Measurements from ENCODE around the gene ZSWIM9.
"Not testable (repeated sequence)": the region's sequence is repeated elsewhere in the genome, so short reads cannot be mapped to it uniquely, and the experiment has no call there.

ZSWIM9 gene

GRCh38 chr19:48206397-48207093, 36.1 kb downstream of the ZSWIM9 start:
- FAIRE-seq (peak; percentile 78), DNase-seq (ENCODE audit: extremely low spot score, insufficient read length, low read depth) (no peak)

DNA sequence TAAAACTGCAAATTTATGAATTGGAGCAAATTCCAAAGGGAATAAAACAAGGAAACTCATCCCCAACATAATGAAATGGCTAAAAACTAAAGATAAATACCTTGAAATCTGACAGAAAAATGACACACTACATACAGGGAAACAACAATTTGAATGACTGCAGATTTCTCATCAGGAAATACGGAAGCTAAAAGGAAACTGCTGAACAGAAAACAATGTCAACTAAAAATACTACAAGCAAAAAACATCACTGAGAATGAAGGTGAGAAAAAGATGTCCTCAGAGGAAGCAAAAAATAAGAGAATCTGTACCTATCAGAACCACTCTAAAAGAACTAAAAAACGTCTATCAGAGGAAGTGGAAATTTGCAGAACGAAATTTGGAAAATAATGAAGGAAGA, 39.5 kb downstream of the ZSWIM9 start:
- no peak for FAIRE-seq
- DNase-seq (ENCODE audit: extremely low spot score, insufficient read length, low read depth): no peak

GRCh38 chr19:48213959-48214358, 43.5 kb downstream of the ZSWIM9 start:
- DNase-seq (ENCODE audit: extremely low spot score, insufficient read length, low read depth): no peak

DNA sequence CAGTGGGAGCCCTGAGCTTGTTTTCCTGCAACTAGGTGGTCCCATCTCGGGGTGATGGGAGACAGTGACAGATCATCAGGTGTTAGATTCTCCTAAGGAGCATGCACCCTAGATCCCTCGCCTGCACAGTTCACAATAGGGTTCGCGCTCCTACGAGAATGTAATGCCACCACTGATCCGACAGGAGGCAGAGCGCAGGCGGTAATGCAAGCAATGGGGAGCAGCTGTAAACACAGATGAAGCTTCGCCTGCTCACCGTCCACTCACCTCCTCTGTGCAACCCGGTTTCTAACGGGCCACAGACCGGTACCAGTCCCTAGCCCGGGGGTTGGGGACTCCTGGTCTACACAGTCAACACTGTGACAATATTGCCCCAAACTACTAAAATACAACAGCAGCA, 46.5 kb downstream of the ZSWIM9 start:
- FAIRE-seq: no peak

More at GRCh38 chr19:48213959-48214358, 43.5 kb downstream of the ZSWIM9 start:
- no peak for FAIRE-seq

DNA sequence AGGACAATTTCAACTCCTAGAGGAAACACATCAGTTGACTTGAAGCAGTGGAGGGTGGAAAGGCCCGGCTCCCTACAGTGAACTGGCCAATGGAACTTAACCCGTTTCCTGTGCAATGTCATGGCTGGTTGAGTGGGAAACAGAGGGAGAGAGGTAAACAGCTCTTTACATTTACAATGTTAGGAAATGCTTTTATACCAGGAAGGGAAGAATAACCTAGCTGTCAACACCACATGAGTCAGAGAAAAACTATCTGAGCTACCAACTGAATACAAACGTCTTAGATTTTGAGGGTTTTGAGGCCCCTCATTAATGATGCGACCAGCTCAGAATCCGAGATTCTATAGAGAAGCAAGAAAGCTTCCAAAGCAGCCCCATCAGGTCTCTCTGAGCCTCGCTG, 48.5 kb downstream of the ZSWIM9 start:
- DNase-seq (ENCODE audit: extremely low spot score, insufficient read length, low read depth) (no peak), FAIRE-seq (no peak)

More for the DNA sequence above, 46.5 kb downstream of the ZSWIM9 start:
- no peak for DNase-seq (ENCODE audit: extremely low spot score, insufficient read length, low read depth)

- FAIRE-seq: not testable (repeated sequence)
Measured at GRCh38 chr19:48220784-48221183, 50.3 kb downstream of the ZSWIM9 start.

GRCh38 chr19:48221628-48222027, 51.1 kb downstream of the ZSWIM9 start:
- FAIRE-seq (no peak), DNase-seq (ENCODE audit: extremely low spot score, insufficient read length, low read depth) (no peak)

More at GRCh38 chr19:48220784-48221183, 50.3 kb downstream of the ZSWIM9 start:
- DNase-seq (ENCODE audit: extremely low spot score, insufficient read length, low read depth): not testable (repeated sequence)

GRCh38 chr19:48230555-48231129, 60.2 kb downstream of the ZSWIM9 start:
- FAIRE-seq: no peak
- DNase-seq (ENCODE audit: extremely low spot score, insufficient read length, low read depth): no peak

DNA sequence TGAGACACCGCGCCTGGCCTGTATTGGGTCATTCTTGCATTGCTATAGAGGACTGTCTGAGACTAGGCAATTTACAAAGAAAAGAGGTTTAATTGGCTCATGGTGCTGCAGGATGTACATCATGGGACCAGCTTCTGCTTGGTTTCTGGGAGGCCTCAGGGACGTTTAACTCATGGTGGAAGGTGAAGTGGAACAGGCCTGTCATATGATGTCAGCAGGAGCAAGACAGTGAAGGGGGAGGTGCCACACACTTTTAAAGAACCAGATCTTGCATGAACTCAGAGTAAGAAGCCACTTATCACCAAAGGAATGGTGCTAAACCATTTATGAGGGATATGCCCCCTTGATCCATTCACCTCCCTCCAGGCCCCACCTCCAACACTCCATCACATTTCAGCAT, 66.6 kb downstream of the ZSWIM9 start:
- DNase-seq (ENCODE audit: extremely low spot score, insufficient read length, low read depth) (no peak), FAIRE-seq (no peak)

- FAIRE-seq (no peak), DNase-seq (ENCODE audit: extremely low spot score, insufficient read length, low read depth) (no peak)
Measured at GRCh38 chr19:48239120-48239519, 68.6 kb downstream of the ZSWIM9 start.

GRCh38 chr19:48239582-48240141, 69.2 kb downstream of the ZSWIM9 start:
- no peak for FAIRE-seq
- DNase-seq (ENCODE audit: extremely low spot score, insufficient read length, low read depth): no peak

GRCh38 chr19:48241771-48242170, 71.3 kb downstream of the ZSWIM9 start:
- FAIRE-seq; DNase-seq (ENCODE audit: extremely low spot score, insufficient read length, low read depth): not testable (repeated sequence)

GRCh38 chr19:48244281-48244680, 73.8 kb downstream of the ZSWIM9 start:
- FAIRE-seq: peak; percentile 93
- no peak for DNase-seq (ENCODE audit: extremely low spot score, insufficient read length, low read depth)

- no peak for DNase-seq (ENCODE audit: extremely low spot score, insufficient read length, low read depth)
- peak; percentile 47 for FAIRE-seq
Measured at GRCh38 chr19:48246101-48246500, 75.6 kb downstream of the ZSWIM9 start.

- DNase-seq (ENCODE audit: extremely low spot score, insufficient read length, low read depth): no peak
- no peak for FAIRE-seq
Measured at GRCh38 chr19:48247212-48247611, 76.7 kb downstream of the ZSWIM9 start.

All from GM18507 (cell line).